SK-N-MC (cell line): ENCODE measurements around the gene GIMAP4.

ENCODE experiments used
- EZH2 ChIP-seq: fragments of 200-600 bp; sonication (generic); IDR thresholded peaks from one replicate; pipeline ENCODE4 v1.6.1; 2017; ENCODE audit warnings: antibody characterized with exemption
- FOXP2 ChIP-seq: optimal IDR thresholded peaks from 2 replicates; pipeline ENCODE3; 2011; ENCODE audit warnings: mild to moderate bottlenecking, moderate library complexity; ENCODE audit not compliant: insufficient read depth; ENCODE audit errors: extremely low read length, control extremely low read depth
- POLR2AphosphoS5 ChIP-seq: IDR thresholded peaks from 2 replicates; pipeline ENCODE4 v1.6.1; 2012; ENCODE audit warnings: mild to moderate bottlenecking, low read depth, low read length, borderline replicate concordance

DNA sequence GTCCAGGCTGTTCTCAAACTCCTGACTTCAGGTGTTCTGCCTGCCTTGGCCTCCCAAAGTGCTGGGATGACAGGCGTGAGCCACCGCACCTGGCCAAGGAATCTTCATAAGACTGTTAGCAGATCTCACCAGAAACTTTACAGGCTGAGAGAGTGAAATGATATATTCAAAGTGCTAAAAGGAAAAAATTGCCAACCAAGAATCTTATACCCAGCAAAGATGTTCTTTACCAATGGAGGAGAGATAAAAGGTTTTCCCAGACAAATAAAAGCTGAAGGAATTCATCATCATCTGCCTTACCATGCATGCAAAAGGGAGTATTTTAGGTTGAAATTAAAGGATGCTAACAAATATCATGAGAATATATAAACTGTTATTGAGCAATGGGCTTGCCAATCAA lies 28.9 kb upstream of the GIMAP4 start:
- no peak for TF ChIP-seq EZH2
- TF ChIP-seq POLR2AphosphoS5: no peak
- no peak for TF ChIP-seq FOXP2
